BE2C (cell line): Measurements from ENCODE around the gene NHERF1.

Experiments
- DNase-seq: peaks from one replicate; pipeline ENCODE4 v3.0.0-alpha.2; 2020
- H3K27me3 ChIP-seq: fragments of 250-450 bp; sonication (Bioruptor Pico); 2 replicates; pipeline ENCODE4 v1.5.1; 2020; ENCODE audit warnings: mild to moderate bottlenecking
- H3K36me3 ChIP-seq: fragments of 250-450 bp; sonication (Bioruptor Pico); 2 replicates; pipeline ENCODE4 v1.5.1; 2020; ENCODE audit warnings: mild to moderate bottlenecking
- H3K4me1 ChIP-seq: fragments of 250-450 bp; sonication (Bioruptor Pico); 2 replicates; pipeline ENCODE4 v1.5.1; 2020
- H3K4me3 ChIP-seq: 2 replicates; pipeline ENCODE4 v1.5.1; 2011; ENCODE audit warnings: low read depth, low read length
- H3K9me3 ChIP-seq: fragments of 250-450 bp; sonication (Bioruptor Pico); 2 replicates; pipeline ENCODE4 v1.5.1; 2020
- TF ChIP-seq, protein P1 (sequence below): IDR thresholded peaks from 2 replicates; pipeline ENCODE4 v1.5.1; 2012; ENCODE audit warnings: mild to moderate bottlenecking, low read depth, low read length

NHERF1 gene

DNA sequence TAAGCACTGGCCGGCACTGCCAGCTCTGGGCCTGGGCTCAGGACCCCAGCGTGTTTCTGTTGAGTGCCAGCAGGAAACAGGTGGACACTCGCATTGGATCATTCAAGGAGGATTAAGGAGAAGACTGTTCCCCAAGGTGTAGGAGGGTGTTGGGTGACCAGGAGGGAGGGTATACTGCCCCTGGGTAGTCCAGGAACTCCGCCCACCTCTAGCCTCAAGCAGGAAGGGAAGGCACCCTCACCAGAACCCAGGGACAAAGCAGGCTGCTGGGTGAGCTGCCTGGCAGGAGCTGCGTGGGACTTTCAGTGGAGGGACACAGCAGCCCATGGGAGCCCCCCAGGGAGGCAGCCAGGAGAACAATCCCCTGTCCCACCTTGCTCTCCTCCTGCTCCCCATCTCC, 19.1 kb upstream of the NHERF1 start:
- TF ChIP-seq, protein P1, sequence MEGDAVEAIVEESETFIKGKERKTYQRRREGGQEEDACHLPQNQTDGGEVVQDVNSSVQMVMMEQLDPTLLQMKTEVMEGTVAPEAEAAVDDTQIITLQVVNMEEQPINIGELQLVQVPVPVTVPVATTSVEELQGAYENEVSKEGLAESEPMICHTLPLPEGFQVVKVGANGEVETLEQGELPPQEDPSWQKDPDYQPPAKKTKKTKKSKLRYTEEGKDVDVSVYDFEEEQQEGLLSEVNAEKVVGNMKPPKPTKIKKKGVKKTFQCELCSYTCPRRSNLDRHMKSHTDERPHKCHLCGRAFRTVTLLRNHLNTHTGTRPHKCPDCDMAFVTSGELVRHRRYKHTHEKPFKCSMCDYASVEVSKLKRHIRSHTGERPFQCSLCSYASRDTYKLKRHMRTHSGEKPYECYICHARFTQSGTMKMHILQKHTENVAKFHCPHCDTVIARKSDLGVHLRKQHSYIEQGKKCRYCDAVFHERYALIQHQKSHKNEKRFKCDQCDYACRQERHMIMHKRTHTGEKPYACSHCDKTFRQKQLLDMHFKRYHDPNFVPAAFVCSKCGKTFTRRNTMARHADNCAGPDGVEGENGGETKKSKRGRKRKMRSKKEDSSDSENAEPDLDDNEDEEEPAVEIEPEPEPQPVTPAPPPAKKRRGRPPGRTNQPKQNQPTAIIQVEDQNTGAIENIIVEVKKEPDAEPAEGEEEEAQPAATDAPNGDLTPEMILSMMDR, result no peak
- no peak overlapping the region for H3K4me3 ChIP-seq
- no peak for DNase-seq
- no peaks in the 10 kb centered on the region; the same call in 1 of the 2 replicates for H3K9me3 ChIP-seq
- H3K36me3 ChIP-seq, result no peaks in the 10 kb centered on the region
- no peaks in the 10 kb centered on the region for H3K4me1 ChIP-seq
- no peaks in the 10 kb centered on the region; the same call in 1 of the 2 replicates for H3K27me3 ChIP-seq

- TF ChIP-seq, protein P1, result no peak
- no peak for DNase-seq
- no peaks in the 10 kb centered on the region for H3K4me1 ChIP-seq
Observed at GRCh38 chr17:74729866-74730265, 18.6 kb upstream of the NHERF1 start.

DNA sequence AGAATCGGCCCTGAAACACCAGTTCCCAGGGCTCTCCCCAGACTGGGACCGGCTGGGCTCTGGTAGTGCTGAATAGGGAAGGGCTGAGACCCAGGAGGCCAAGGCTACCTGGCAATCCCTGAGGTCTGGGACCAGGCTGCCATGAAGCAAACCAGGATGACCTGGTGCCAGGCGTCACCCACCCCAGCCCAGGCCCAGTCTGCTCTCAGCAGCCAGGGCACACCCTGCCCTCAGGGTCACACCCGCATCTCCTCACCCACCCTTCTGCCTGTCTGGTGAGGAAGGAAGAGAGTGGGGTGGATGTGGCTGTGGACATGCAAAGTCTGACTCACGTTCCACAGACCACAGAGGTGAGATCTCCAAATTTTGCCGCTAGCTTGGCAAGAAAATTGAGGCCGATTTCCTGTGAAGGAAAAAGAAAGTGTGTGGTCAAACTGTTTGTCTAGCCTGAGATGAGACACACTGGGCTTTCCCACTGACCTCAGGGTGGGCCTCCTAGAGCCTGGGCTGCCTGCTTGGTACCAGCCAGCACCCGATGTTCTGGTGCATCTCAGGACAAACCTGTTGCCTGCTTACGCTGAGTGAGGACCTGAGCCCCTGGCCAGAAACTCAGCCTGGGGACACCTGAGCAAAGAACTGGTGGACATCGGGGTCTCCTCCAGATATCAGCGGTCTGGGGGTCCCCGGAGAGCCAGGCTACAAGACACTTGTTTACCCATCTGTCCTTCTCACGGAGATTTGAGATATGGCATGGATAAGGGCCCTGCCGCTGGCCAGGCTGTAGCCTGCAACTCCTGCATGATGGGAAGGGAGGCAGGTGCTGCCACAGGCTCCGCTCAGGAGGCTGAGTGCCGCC, 17.7 kb upstream of the NHERF1 start:
- peaks cover 3% of the 10 kb centered on the region for H3K27me3 ChIP-seq
- no peaks in the 10 kb centered on the region for H3K4me1 ChIP-seq
- TF ChIP-seq, protein P1, result no peak
- no peaks in the 10 kb centered on the region; the same call in 1 of the 2 replicates for H3K9me3 ChIP-seq
- no peaks in the 10 kb centered on the region for H3K36me3 ChIP-seq
- no peak overlapping the region for H3K4me3 ChIP-seq
- DNase-seq, result no peak

More at GRCh38 chr17:74729866-74730265, 18.6 kb upstream of the NHERF1 start:
- no peaks in the 10 kb centered on the region; the same call in 1 of the 2 replicates for H3K27me3 ChIP-seq
- H3K9me3 ChIP-seq, result no peaks in the 10 kb centered on the region; the same call in 1 of the 2 replicates
- no peaks in the 10 kb centered on the region for H3K36me3 ChIP-seq
- no peak overlapping the region for H3K4me3 ChIP-seq

DNA sequence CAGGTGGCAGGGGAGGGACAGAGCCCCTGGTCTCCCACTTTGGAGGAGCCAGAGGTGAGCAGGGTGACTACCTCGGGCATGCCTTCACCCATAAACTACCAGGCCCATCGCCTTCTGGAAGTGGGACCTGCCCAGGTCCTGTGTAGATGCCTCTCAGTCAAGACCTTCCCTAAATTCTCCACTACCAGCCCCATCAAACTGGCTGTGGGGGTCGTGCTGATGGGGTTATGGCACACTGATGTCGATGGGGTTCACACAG, 17.2 kb upstream of the NHERF1 start:
- TF ChIP-seq, protein P1, result no peak
- no peak for DNase-seq
- H3K27me3 ChIP-seq, result peaks cover 5% of the 10 kb centered on the region

DNA sequence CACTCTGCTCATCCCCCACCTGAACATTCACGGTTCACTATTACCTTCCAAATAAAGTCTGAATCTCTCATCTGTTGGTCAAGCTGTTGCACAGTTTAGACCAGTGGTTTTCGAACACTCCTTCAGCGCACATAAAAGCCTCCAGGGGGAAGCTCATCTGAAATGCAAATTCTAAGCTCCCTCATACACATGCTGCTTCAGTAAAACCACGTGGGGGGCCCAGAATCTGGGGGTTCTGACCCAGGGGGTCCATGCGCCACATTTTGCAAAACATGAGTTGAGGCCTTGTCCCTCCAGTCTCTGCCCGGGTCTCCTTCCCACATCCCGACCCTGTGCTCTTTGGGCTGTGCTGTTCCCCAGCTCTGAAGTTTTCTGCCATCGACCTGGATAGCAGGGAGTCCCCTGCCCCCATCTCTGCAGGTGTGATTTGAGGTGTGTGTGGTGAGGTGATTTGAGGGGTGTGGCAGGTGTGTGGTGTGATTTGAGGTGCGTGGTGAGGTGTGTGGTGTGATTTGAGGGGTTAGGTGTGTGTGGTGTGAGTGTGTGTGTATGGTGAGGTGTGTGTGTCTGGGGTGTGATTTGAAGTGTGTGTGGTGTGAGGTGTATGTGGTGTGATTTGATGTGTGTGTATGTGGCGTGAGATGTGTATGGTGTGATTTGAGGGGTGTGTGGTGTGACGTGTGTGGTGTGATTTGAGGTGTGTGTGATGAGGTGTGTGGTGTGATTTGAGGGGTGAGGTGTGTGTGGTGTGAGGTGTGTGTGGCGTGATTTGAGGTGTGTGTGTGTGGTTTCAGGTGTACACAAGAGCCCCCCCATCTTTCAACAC, 16.2 kb upstream of the NHERF1 start:
- Histone ChIP-seq H3K4me1 (no peaks in the 10 kb centered on the region), H3K4me3 (no peak overlapping the region), H3K27me3 (peaks cover 13% of the 10 kb centered on the region), H3K36me3 (no peaks in the 10 kb centered on the region), H3K9me3 (no peaks in the 10 kb centered on the region; the same call in 1 of the 2 replicates)
- DNase-seq, result no peak
- TF ChIP-seq, protein P1, result no peak

More for the DNA sequence above, 17.2 kb upstream of the NHERF1 start:
- H3K4me3 ChIP-seq, result no peak overlapping the region
- no peaks in the 10 kb centered on the region for H3K36me3 ChIP-seq
- no peaks in the 10 kb centered on the region for H3K4me1 ChIP-seq
- H3K9me3 ChIP-seq, result no peaks in the 10 kb centered on the region; the same call in 1 of the 2 replicates
